Measurements from ENCODE around the gene ZAP70. TPM values are rescaled to one million over a fixed set of nuclear protein-coding genes. Genes with fewer than 3 reads are reported as not detected.

ZAP70 gene
- total RNA-seq, 4 donors from 2014 or later, result 2.6 to 16.1 (median 12.0) TPM

DNA sequence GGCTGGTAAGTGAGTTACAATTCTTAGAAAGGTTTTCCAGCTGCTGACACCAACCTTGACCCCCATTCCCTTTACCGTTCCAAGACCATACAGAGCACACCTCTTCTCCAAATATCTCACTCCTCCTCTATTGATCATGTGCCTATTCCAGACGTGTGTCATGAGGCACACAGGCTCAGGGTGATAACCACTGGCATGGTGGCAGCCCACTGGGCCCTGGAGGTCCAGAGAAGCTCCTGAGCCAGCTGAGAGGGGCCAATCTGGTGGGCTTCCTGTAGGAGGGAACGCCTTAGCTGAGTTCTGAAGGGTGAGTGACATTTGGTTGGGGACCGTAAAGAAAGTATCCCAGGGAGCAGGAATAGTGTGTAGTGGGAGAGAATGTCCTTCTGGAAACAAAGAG, 28.3 kb downstream of the ZAP70 start:
- Histone ChIP-seq H3K36me3 (no peaks in the 10 kb centered on the region), H3K9me3 (no peaks in the 10 kb centered on the region), H3K27ac (no peak overlapping the region), H3K4me1 (peaks cover 0 to 17% (median 7%) of the 10 kb centered on the region in 4 donors), H3K4me3 (no peak overlapping the region), H3K27me3 (no peaks in the 10 kb centered on the region)
- in situ Hi-C loops (cut with MboI; ENCODE audit: low pct_ligation_motif_present in 1 of 4, low pct_unique_long_range_greater_than_20kb in 1 of 4, low sequenced_read_pairs in 3 of 4) (no loop called here), intact Hi-C loops (cut with DNase I; ENCODE audit: low total_unique reads) (no loop called here)
- TF ChIP-seq POLR2A (IDR thresholded peaks at IDR 0.05), result no peak
- TF ChIP-seq, protein P1, sequence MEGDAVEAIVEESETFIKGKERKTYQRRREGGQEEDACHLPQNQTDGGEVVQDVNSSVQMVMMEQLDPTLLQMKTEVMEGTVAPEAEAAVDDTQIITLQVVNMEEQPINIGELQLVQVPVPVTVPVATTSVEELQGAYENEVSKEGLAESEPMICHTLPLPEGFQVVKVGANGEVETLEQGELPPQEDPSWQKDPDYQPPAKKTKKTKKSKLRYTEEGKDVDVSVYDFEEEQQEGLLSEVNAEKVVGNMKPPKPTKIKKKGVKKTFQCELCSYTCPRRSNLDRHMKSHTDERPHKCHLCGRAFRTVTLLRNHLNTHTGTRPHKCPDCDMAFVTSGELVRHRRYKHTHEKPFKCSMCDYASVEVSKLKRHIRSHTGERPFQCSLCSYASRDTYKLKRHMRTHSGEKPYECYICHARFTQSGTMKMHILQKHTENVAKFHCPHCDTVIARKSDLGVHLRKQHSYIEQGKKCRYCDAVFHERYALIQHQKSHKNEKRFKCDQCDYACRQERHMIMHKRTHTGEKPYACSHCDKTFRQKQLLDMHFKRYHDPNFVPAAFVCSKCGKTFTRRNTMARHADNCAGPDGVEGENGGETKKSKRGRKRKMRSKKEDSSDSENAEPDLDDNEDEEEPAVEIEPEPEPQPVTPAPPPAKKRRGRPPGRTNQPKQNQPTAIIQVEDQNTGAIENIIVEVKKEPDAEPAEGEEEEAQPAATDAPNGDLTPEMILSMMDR (IDR thresholded peaks at IDR 0.05), result no peak
- TF ChIP-seq POLR2AphosphoS5 (IDR thresholded peaks at IDR 0.05), result no peak
- no peak for TF ChIP-seq EP300 (IDR thresholded peaks at IDR 0.05; ENCODE audit: low read depth)
- no peak for DNase-seq
- WGBS, 2 donors (ENCODE audit: low coverage in 1 of 2), result 73 to 83% methylated on average over 3 to 4 of the region's 4 CpGs

DNA sequence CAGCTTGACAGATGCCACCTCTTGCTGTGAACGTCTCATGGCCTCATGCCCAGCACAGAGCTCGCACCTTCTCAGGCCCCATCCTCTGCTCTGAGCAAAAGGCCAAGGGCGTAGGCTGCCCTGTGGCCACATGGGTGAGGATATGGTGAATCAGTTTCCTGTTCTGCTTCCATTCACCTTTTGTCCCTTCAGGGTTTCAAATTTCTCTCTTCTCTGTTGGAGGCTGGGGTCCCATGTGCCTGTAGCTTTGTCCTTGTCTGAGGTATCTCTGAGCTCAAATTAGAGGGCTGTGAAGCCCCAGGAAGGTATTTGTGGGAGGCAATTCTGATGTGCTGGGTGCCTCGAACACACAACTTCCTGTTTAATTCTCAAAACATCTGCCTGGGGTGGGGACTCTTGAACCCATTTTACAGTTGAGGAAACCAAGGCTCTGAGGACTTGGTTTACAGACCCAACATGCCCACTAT, 29.0 kb downstream of the ZAP70 start:
- H3K27me3 ChIP-seq, result no peaks in the 10 kb centered on the region
- no peak overlapping the region for H3K4me3 ChIP-seq
- no peak overlapping the region for H3K27ac ChIP-seq
- peaks cover 0 to 21% (median 7%) of the 10 kb centered on the region in 4 donors for H3K4me1 ChIP-seq
- intact Hi-C loops (cut with DNase I; ENCODE audit: low total_unique reads), result no loop called here
- in situ Hi-C loops (cut with MboI; ENCODE audit: low pct_ligation_motif_present in 1 of 4, low pct_unique_long_range_greater_than_20kb in 1 of 4, low sequenced_read_pairs in 3 of 4), result no loop called here
- no peaks in the 10 kb centered on the region for H3K9me3 ChIP-seq
- H3K36me3 ChIP-seq, result no peaks in the 10 kb centered on the region
- WGBS, 2 donors (ENCODE audit: low coverage in 1 of 2), result 52 to 73% methylated on average over 3 to 4 of the region's 4 CpGs
- DNase-seq, result no peak
- TF ChIP-seq POLR2AphosphoS5 (IDR thresholded peaks at IDR 0.05), result no peak
- no peak for TF ChIP-seq POLR2A (IDR thresholded peaks at IDR 0.05)
- TF ChIP-seq, protein P1 (IDR thresholded peaks at IDR 0.05), result no peak
- no peak for TF ChIP-seq EP300 (IDR thresholded peaks at IDR 0.05; ENCODE audit: low read depth)

DNA sequence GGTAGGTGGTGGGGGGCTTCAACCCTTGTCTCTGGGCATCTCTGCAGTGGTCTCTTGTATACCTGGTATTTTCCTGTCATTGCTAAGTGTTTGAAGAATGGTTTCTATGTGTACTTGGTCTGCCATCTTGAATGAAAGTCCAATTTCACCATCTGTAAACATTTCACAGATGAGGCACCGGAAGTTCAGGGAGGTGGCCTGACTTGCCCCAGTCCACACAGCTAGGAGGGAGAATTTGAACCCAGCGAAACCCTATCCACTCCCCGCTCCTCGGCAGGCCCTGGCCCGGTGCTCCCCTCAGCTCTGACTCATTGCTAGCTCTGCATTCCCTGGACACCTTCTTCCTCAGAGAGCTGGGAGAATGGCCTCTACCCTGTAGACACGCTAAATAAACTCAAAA, 30.5 kb downstream of the ZAP70 start:
- no peak for DNase-seq
- Histone ChIP-seq H3K9me3 (no peaks in the 10 kb centered on the region), H3K4me3 (no peak overlapping the region), H3K4me1 (peaks cover 0 to 21% (median 7%) of the 10 kb centered on the region in 4 donors), H3K27me3 (no peaks in the 10 kb centered on the region), H3K27ac (no peak overlapping the region), H3K36me3 (no peaks in the 10 kb centered on the region)
- intact Hi-C loops (cut with DNase I; ENCODE audit: low total_unique reads) (no loop called here), in situ Hi-C loops (cut with MboI; ENCODE audit: low pct_ligation_motif_present in 1 of 4, low pct_unique_long_range_greater_than_20kb in 1 of 4, low sequenced_read_pairs in 3 of 4) (no loop called here)
- TF ChIP-seq, protein P1 (IDR thresholded peaks at IDR 0.05), result no peak
- TF ChIP-seq EP300 (IDR thresholded peaks at IDR 0.05; ENCODE audit: low read depth) (no peak), POLR2AphosphoS5 (IDR thresholded peaks at IDR 0.05) (no peak), POLR2A (IDR thresholded peaks at IDR 0.05) (no peak)
- WGBS, 2 donors (ENCODE audit: low coverage in 1 of 2), result 96% methylated on average over 6 of the region's 6 CpGs; no CpG with 5 or more reads in 1 of the 2 donors

DNA sequence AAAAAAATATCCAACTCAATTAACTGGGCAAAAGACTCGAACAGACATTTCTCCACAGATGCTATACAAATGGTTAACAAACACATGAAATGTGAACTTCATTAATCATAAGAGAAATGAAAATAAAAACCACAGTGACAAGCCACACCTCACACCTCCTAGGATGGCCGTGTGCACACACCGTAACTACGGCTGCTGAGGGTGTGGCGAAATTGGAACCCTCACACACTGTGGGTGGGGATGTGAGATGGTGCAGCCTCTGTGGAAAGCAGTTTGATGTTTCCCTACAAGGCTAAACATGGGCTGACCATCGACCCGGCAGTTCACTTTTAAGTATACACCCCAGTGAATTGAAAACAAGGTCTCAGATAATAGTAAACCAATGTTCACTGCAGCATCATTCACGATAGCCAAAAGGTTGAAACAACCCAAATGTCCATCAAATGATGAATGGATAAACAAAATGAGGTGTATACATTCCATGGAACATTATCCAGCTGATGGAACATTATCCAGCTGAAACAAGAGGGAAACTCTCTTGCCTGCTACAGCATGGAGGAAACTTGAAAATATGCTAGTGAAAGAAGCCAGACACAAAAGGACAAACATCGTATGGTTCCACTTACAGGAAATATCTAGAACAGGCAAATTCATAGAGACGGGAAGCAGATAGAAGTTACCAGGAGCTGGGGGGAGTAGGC, 32.2 kb downstream of the ZAP70 start:
- peaks cover 0 to 20% (median 7%) of the 10 kb centered on the region in 4 donors for H3K4me1 ChIP-seq
- H3K36me3 ChIP-seq, result peaks cover 0 to 3% (median 0%) of the 10 kb centered on the region in 4 donors
- 31 to 34% methylated on average over 8 to 10 of the region's 10 CpGs for WGBS, 2 donors (ENCODE audit: low coverage in 1 of 2)
- DNase-seq, result no peak
- no peak overlapping the region for H3K4me3 ChIP-seq
- no peaks in the 10 kb centered on the region for H3K27me3 ChIP-seq
- intact Hi-C loops (cut with DNase I; ENCODE audit: low total_unique reads), result no loop called here
- in situ Hi-C loops (cut with MboI; ENCODE audit: low pct_ligation_motif_present in 1 of 4, low pct_unique_long_range_greater_than_20kb in 1 of 4, low sequenced_read_pairs in 3 of 4), result no loop called here
- TF ChIP-seq POLR2A (IDR thresholded peaks at IDR 0.05), result no peak
- TF ChIP-seq POLR2AphosphoS5 (IDR thresholded peaks at IDR 0.05), result peak in 2 of 3 donors; percentile 48 to 54
- TF ChIP-seq, protein P1 (IDR thresholded peaks at IDR 0.05), result no peak
- TF ChIP-seq EP300 (IDR thresholded peaks at IDR 0.05; ENCODE audit: low read depth), result no peak
- peak overlapping the region in 2 of 4 donors; percentile 3 to 5 for H3K27ac ChIP-seq
- no peaks in the 10 kb centered on the region for H3K9me3 ChIP-seq

Data from transverse colon (tissue), 4 donors.